Fibroblast of lung (primary cell): ENCODE measurements around the gene CDH15. TPM values are rescaled to one million over a fixed set of nuclear protein-coding genes. Genes with fewer than 3 reads are reported as not detected.
A peak's percentile ranks its signal among the peaks of the same experiment; 100 is the strongest.

Experiments
- DNase-seq, 2 donors: peaks; one replicate each; pipeline versions ENCODE4 v3.0.0 to v3.0.0-alpha.2; 2010; ENCODE audit warnings: low read depth in 2 of 2
- H2AFZ ChIP-seq: 2 replicates; pipeline ENCODE4 v1.5.1; 2012; ENCODE audit warnings: low read length, control low read depth, inconsistent platforms
- H3K27ac ChIP-seq: 2 replicates; pipeline ENCODE4 v1.5.1; 2011; ENCODE audit warnings: low read length, control low read depth; ENCODE audit not compliant: insufficient read depth
- H3K27me3 ChIP-seq: 2 replicates; pipeline ENCODE4 v1.5.1; 2011; ENCODE audit warnings: mild to moderate bottlenecking, low read length; ENCODE audit not compliant: control insufficient read depth, insufficient read depth
- H3K36me3 ChIP-seq: 2 replicates; pipeline ENCODE4 v1.5.1; 2011; ENCODE audit warnings: low read length; ENCODE audit not compliant: control insufficient read depth, insufficient read depth
- H3K4me1 ChIP-seq: 2 replicates; pipeline ENCODE4 v1.5.1; 2011; ENCODE audit warnings: low read length; ENCODE audit not compliant: control insufficient read depth, insufficient read depth; ENCODE audit errors: extremely low read depth
- H3K4me2 ChIP-seq: 2 replicates; pipeline ENCODE4 v1.5.1; 2011; ENCODE audit warnings: low read length, control low read depth; ENCODE audit not compliant: insufficient read depth; ENCODE audit errors: extremely low read depth
- H3K4me3 ChIP-seq, 4 experiments: fragments of 200-600 bp in 1 of 4; sonication (generic) in 1 of 4; replicated peaks in 1 of 4; 2 replicates each; pipeline ENCODE4 v1.5.1; 2011 to 2016; ENCODE audit warnings: low read length in 4 of 4, low read depth in 3 of 4, mild to moderate bottlenecking in 3 of 4, control low read depth in 2 of 4, inconsistent platforms in 1 of 4, mixed read lengths in 1 of 4; ENCODE audit not compliant: insufficient read depth in 1 of 4; ENCODE audit errors: control extremely low read depth in 1 of 4
- H3K79me2 ChIP-seq: 2 replicates; pipeline ENCODE4 v1.5.1; 2012; ENCODE audit warnings: mild to moderate bottlenecking, low read length, inconsistent platforms; ENCODE audit not compliant: control insufficient read depth, insufficient read depth
- H3K9ac ChIP-seq: 2 replicates; pipeline ENCODE4 v1.5.1; 2011; ENCODE audit warnings: mild to moderate bottlenecking, low read length, control low read depth; ENCODE audit not compliant: insufficient read depth
- H3K9me3 ChIP-seq: 2 replicates; pipeline ENCODE4 v1.5.1; 2012; ENCODE audit warnings: low read depth, low read length; ENCODE audit not compliant: control insufficient read depth, insufficient read depth
- H4K20me1 ChIP-seq: 2 replicates; pipeline ENCODE4 v1.5.1; 2011; ENCODE audit warnings: low read length; ENCODE audit not compliant: control insufficient read depth, insufficient read depth; ENCODE audit errors: extremely low read depth
- EZH2 ChIP-seq: IDR thresholded peaks from 2 replicates; pipeline ENCODE4 v1.5.1; 2012; ENCODE audit warnings: low read length, control low read depth, mild to moderate bottlenecking; ENCODE audit errors: missing control alignments
- polyA plus RNA-seq, 2 donors: library from polyadenylated mRNA; depleted of rRNA in 1 of 2; stranded (reverse) in 1 of 2; unstranded in 1 of 2; fragments of >200 nt; gene quantifications; 2 replicates each; pipeline ENCODE4 v1.2.1, GENCODE V29; 2011 to 2012; ENCODE audit warnings: missing spikeins in 1 of 2
- total RNA-seq: library from RNA; depleted of rRNA; stranded (reverse); fragments of >200 nt; gene quantifications from 2 replicates; pipeline ENCODE4 v1.2.1, GENCODE V29; 2014
- TF ChIP-seq, protein P1 (sequence below), 2 donors: IDR thresholded peaks in 1 of 2; conservative IDR thresholded peaks in 1 of 2; 1 replicate in 1 of 2; 2 replicates in 1 of 2; pipeline ENCODE4 v1.5.1; 2011 to 2012; ENCODE audit warnings: low read length in 2 of 2, control low read depth in 1 of 2, inconsistent platforms in 1 of 2, low read depth in 1 of 2, mild to moderate bottlenecking in 1 of 2

CDH15 gene
- total and polyA plus RNA-seq, 2 donors (not counting 1 experiment from before 2014, with no cell fraction given), result 0.10 to 0.99 TPM

- Histone ChIP-seq H3K27me3 (no peaks in the 10 kb centered on the region), H3K4me2 (no peak overlapping the region), H3K79me2 (no peaks in the 10 kb centered on the region), H4K20me1 (no peaks in the 10 kb centered on the region), H2AFZ (no peak overlapping the region), H3K4me1 (peaks cover 5% of the 10 kb centered on the region), H3K9me3 (no peaks in the 10 kb centered on the region), H3K36me3 (peaks cover 4% of the 10 kb centered on the region), H3K4me3 (no peak overlapping the region), H3K27ac (no peak overlapping the region), H3K9ac (no peak overlapping the region)
- TF ChIP-seq, protein P1, sequence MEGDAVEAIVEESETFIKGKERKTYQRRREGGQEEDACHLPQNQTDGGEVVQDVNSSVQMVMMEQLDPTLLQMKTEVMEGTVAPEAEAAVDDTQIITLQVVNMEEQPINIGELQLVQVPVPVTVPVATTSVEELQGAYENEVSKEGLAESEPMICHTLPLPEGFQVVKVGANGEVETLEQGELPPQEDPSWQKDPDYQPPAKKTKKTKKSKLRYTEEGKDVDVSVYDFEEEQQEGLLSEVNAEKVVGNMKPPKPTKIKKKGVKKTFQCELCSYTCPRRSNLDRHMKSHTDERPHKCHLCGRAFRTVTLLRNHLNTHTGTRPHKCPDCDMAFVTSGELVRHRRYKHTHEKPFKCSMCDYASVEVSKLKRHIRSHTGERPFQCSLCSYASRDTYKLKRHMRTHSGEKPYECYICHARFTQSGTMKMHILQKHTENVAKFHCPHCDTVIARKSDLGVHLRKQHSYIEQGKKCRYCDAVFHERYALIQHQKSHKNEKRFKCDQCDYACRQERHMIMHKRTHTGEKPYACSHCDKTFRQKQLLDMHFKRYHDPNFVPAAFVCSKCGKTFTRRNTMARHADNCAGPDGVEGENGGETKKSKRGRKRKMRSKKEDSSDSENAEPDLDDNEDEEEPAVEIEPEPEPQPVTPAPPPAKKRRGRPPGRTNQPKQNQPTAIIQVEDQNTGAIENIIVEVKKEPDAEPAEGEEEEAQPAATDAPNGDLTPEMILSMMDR (conservative IDR thresholded peaks at IDR 0.05 in 1 of 2, IDR thresholded peaks at IDR 0.05 in 1 of 2; ENCODE audit: low read depth in 1 of 2, low read length in 2 of 2), result no peak
- no peak for TF ChIP-seq EZH2
- DNase-seq, result no peak
Measured at GRCh38 chr16:89154390-89155183, 17.0 kb upstream of the CDH15 start.

- no peaks in the 10 kb centered on the region for H3K9me3 ChIP-seq
- peaks cover 4% of the 10 kb centered on the region for H3K36me3 ChIP-seq
- no peak overlapping the region for H3K4me3 ChIP-seq
- peaks cover 5% of the 10 kb centered on the region for H3K4me1 ChIP-seq
- H4K20me1 ChIP-seq, result no peaks in the 10 kb centered on the region
- no peak overlapping the region for H3K4me2 ChIP-seq
- no peaks in the 10 kb centered on the region for H3K27me3 ChIP-seq
- H2AFZ ChIP-seq, result no peak overlapping the region
- peak; percentile 60 to 87 for DNase-seq
- no peaks in the 10 kb centered on the region for H3K79me2 ChIP-seq
- peak overlapping the region; percentile 8 for H3K9ac ChIP-seq
- H3K27ac ChIP-seq, result peak overlapping the region; percentile 12
- TF ChIP-seq, protein P1 (conservative IDR thresholded peaks at IDR 0.05 in 1 of 2, IDR thresholded peaks at IDR 0.05 in 1 of 2; ENCODE audit: low read depth in 1 of 2, low read length in 2 of 2), result no peak
- no peak for TF ChIP-seq EZH2
Measured at GRCh38 chr16:89155184-89155679, 16.3 kb upstream of the CDH15 start.

- H2AFZ ChIP-seq, result no peak overlapping the region
- H3K36me3 ChIP-seq, result no peaks in the 10 kb centered on the region
- H3K27me3 ChIP-seq, result no peaks in the 10 kb centered on the region
- no peak overlapping the region for H3K9ac ChIP-seq
- no peak overlapping the region for H3K4me2 ChIP-seq
- no peaks in the 10 kb centered on the region for H3K9me3 ChIP-seq
- no peaks in the 10 kb centered on the region for H4K20me1 ChIP-seq
- no peak overlapping the region for H3K4me3 ChIP-seq
- TF ChIP-seq, protein P1 (conservative IDR thresholded peaks at IDR 0.05 in 1 of 2, IDR thresholded peaks at IDR 0.05 in 1 of 2; ENCODE audit: low read depth in 1 of 2, low read length in 2 of 2), result no peak
- TF ChIP-seq EZH2, result no peak
- no peaks in the 10 kb centered on the region for H3K79me2 ChIP-seq
- no peak overlapping the region for H3K27ac ChIP-seq
- peaks cover 5% of the 10 kb centered on the region for H3K4me1 ChIP-seq
- no peak for DNase-seq
Measured at GRCh38 chr16:89155851-89156739, 15.5 kb upstream of the CDH15 start.
